T-helper 1 cell treated with Interleukin-12 subunit alpha and Interleukin-12 subunit beta and Interleukin-4 antibody, amounts not matched to agents 30 ng/mL and 1 ng/mL, for 36 hours (primary cell): ENCODE results near the gene KRT78. TPM values are rescaled to one million over a fixed set of nuclear protein-coding genes. Genes with fewer than 3 reads are reported as not detected.

Experiments
- intact Hi-C: fragments of 100-400 bp; cut with micrococcal nuclease; formaldehyde crosslinking; loops from one replicate; pipeline ENCODE4 v1.15.1; 2024
- total RNA-seq: library from RNA; stranded (reverse); gene quantifications from 2 replicates; pipeline ENCODE4 v1.2.3, GENCODE V29; 2022

Gene KRT78
- total RNA-seq, 1 donor from 2014 or later = not detected

DNA sequence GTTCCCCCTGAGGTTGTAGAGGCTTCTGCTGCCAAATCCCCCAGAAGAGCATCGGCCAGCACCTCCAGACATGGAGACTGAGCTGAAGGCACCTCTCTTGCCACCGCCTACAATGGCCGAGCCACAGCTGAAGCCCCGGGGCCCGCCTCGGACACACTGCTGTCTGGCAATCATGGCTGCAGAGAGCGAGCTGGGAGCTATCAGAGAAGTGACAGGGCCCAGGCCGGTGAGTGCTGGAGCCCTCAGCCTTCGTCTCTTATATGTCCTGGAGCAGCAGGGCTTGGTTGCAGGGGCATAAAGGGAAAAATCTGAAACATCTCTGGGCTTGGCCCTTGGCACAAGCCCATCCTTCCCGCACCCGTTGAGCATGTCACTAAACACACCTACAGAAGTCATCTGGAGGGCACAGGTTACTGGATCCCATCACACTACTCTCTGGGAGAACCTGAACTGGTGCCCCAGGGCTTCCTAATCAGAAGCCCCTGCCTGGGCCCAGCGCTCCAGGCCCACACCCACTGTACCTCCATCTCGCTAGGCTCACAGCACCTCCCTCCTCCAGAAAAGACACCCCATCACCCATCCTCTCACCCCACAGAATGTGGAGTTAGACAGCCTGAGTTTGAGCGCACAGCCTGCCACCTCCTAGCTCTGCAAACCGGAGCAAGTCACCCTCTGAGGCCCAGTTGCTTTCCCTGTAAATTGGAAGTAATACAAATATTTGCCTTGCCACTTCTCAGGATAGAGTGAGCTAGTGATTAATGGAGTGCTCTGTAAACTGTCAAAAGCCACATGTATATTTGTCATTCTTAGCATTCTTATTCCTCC is 34.7 kb downstream of the KRT78 start, which contains the start of gene KRT4:
KRT4 (minus strand) TSS at position 232 of the 825 bp plus-strand sequence; CDS start at position 174, 58 bp downstream.
- intact Hi-C loops = no loop called here

DNA sequence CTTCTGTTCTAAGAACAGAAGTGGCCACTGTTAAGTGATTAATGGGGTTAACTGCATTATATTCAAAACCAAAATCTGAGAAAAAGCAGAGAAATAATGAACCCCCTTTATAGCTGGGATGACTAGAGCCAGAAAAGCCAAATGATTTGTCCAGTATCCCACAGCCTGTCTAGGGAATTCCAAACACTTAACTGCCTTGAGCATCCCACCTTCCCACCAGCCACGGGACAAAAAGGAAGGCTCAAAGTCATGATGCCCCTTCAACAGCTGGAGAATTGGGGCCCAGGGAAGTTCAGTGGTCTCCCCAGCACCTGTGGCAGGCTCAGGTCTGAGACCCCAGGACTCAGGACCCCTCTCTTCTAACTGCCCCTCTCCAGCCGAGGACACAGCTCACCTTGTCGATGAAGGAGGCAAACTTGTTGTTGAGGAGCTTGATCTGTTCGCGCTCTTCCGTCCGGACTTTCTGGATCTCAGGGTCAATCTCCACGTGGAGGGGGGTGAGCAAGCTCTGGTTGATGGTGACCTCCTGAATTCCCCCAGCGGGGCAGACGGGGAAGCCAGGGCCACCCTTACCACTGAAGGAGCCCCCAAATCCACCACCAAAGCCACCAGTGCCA is 35.5 kb downstream of the KRT78 start:
- intact Hi-C loops = no loop called here

DNA sequence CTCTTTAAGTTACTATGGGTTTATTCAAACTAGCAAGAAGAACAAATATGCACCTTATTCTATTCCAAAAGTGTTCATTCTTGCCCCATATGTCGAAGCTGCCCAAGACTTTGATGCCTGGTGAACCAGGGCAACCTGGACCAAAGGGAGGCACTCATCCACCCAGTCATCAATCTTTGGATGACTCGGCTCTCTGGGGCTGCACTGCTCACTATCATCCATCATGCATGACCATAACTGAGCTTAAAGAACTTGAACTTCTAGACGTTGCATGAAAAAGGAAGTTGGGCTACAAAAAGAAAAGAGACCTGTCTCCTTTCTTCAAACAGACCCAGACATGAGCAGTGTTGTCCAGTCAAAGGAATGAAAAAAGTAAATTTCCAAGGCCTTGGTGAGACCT is 36.0 kb downstream of the KRT78 start:
- intact Hi-C loops = no loop called here

DNA sequence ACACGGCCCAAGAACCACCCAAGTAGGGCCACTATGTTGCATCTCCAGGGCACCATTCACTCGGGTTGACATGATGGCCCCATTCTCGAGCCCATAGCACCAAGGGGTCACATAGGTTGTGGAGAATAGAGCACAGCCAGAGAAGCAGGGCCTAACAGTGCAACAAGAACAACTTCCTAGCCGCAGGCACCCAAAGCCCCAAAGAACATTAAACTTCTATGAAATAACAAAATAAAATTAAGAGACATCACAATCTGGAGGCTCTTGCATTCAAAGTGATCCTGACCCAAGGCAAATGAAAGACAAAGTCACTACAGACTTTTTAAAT is 36.8 kb downstream of the KRT78 start:
- intact Hi-C loops = no loop called here

DNA sequence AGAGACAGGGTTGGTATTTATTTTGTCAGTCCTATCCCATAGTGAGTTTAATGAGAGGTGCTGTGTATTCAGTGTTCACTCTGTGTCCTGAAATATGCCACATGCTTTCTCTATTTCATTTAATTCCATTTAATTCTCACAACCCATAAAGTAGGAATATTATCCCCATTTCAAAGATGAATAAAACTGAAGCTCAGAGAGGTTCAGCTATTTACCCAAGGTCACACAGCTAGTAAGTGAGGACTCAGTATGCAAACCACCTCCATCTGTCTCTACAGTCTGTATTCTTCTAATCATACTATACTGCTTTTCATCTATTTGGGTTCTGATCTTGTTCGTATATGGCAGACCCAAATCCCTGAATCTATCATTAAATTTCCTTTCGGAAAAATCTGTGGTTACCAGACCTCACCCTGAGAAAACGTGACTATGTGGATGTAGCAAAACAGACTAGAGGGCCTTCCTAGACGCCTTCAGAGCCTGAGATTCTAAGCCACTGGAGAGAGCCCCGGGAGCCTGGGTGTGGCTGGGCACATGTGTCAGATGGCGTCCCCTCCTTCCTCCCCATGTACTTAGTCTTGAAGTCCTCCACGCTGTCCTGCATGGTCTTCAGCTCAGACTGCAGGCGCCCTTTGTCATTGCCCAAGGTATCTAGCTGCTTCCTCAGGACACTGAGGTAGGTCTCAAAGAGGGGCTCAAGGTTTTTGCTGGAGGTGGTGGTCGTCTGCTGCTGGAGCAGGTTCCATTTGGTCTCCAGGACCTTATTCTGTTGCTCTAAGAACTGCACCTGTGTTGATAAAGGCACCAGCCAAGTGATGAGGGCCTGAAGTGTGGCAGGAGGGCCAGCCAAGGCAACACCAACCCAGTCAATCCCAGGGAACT is 37.4 kb downstream of the KRT78 start:
- intact Hi-C loops = no loop called here

DNA sequence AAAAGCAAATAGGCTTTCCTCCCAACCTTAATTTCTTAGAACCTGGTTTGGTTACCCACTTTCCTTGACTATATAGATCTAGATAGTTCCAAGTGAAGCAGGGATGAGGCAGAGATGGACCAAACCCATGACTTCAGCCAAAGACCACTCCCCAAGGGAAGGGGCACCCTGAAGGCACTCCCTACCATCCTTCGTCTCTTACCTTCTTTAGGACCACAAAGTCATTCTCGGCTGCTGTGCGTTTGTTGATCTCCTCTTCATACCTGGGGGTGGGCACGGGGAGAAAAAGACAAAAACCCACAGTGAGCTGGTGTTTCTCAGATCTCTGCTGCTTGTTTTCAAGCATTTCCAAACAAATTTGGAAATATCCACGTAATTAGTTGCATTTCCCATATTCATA is 38.2 kb downstream of the KRT78 start:
- intact Hi-C loops = no loop called here

DNA sequence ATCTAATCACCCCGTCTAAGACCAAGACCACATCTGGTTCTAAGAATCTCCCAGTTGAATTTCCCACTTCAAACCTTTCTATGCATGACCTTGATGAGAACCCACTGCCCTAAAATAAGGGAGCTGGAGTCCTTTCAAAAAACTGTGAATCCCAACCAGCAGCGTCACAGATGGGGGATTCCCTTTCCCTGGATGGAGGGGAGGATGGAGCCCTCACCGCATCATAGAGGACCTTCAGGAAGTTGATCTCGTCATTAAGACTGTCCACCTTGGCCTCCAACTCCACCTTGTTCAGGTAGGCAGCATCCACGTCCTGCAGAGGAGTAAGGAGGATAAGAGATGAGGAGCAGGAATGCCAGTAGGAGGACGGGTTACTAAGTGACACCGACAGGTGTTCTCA is 39.6 kb downstream of the KRT78 start:
- intact Hi-C loops = no loop called here

DNA sequence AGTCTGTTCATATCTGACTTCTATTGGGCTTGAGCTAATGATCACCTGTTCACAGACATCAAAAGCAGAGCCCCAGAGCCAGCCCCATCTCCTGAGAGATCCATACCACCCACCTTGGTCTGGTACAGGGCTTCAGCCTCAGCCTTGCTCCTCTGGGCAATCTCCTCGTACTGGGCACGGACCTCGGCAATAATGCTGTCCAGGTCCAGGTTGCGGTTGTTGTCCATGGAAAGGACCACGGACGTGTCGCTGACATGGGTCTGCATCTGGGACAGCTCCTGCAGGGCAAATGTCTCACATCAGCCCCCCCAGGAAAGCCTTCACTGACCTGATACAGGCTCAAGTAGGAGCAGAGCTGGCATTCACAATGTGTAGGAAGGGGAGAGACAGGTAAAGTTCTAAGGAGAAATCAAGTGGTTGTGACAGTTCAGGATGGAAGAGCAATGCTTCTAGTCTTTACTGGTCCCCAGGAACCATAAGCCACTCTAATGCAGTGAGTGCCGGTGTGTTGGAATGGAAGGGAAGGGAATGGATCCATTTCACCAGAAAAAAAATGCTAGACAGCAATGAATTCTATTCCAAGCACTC is 40.1 kb downstream of the KRT78 start:
- intact Hi-C loops = no loop called here

DNA sequence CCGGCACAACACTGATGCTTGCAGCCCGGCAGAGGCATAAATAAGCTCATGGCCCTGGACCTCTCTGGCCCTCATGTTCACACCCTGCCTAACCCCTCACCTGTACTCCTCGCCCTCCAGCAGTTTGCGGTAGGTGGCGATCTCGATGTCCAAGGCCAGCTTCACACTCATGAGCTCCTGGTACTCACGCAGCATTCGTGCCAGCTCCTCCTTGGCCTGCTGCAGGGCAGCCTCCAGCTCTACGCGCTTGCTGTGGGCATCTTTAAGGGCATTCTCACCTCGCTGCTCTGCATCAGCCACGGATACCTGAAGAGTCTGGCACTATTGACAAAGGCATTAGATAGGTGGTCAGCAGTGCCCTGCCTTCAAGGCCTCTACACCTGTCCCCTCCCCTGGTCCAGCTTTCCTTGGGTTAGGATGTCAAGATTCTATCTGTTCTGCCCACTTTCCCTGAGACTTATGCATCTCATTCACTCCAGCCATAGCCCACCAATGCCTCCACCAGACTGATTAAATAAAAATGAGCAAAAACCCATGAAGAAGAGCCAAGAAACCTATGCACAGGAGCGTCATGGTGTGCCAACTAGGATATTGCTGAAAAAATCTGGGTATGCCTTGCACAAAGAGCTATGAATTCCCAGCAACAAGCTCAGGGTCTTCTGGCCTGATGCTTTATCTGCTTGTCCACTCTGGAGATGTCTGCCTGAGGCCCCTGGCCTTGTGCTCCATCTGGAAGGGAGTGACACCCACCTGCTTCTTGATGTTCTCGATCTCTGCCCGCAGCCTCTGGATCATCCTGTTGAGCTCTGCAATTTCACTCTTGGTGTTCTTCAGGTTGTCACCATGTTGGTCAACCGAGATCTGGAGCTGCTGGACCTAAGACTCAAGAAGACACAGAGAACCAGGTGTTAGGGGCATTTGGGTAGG is 41.0 kb downstream of the KRT78 start:
- intact Hi-C loops = no loop called here

DNA sequence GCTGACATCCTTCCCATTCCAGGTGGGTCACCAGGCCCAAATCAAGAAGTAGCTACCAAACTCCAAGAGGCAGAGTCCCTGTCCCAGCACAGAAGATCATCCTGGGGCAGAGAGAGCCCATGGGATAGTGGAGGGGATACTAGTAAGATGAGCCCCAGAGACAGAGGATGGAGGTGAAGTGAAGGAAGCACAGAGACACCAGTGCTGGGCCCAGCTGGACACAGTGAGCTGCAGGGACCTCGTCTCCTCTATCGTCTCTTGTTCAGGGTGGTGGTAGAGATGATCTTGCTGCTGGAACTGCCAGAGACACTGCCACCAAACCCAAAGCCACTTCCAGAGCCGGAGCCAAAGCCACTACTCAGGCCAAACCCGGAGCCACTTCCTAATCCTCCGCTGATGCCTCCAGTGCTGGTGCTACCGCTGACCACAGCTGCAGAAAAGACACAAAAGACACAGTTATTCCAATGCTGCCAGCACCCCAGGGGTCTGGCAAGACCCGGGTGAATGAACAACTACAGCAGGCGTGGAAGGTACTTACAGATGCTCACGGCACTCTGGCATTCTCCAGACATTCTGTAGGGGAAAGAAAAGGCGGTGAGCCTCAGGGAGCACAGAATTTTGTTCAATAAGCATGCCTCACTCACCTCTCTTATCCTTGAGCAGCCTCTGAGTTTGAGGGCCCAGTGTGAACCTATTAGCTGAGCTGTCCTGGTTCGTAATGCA is 41.8 kb downstream of the KRT78 start:
- intact Hi-C loops = no loop called here

DNA sequence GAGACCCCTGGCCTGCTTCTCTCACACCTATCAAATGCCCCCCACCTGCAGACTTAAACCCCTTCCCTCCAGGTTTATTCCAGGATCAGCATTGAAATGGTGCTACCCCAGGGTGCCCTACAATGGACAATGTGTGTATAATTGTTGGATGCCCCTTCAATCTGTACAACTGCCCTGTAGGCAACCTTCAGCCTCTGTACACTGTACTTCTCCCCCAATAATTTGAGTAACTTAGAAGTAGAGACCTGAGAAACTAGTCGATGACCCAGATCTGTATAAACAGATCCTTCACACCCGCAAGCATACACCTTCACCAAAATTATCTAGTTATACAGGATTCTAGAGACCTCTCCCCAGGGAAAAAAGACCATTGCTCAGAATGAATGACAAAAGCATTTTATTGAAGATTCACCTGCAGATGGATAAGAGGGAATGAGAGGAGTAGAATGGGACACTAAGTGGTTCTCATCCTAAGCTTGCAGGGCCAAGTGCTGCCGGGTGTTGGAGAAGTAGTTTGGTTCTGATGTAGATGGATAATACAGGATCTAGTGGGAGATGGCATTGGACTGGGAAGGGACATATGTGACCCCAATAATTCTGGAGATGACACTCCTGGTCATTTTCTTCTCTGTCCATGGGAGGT is 42.5 kb downstream of the KRT78 start:
- intact Hi-C loops = no loop called here

DNA sequence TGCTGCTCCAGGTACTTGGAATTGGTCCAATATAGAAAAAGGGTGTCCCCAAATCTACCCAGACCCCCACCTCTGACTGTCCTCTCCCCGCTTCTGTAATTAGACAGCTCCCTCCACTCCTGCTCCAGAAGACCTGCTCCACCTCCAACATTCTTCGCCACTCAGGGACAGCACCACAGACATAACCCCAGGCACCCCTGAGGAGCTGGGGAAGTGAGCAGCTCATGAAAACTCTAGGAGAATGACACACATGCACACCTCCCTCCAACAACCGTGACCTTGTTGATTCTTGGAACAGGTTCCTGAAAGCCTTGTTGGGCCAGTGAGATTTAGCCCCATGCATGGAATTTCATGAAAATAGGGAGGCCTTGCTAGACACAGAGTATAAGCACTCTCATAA is 43.1 kb downstream of the KRT78 start:
- intact Hi-C loops = no loop called here

DNA sequence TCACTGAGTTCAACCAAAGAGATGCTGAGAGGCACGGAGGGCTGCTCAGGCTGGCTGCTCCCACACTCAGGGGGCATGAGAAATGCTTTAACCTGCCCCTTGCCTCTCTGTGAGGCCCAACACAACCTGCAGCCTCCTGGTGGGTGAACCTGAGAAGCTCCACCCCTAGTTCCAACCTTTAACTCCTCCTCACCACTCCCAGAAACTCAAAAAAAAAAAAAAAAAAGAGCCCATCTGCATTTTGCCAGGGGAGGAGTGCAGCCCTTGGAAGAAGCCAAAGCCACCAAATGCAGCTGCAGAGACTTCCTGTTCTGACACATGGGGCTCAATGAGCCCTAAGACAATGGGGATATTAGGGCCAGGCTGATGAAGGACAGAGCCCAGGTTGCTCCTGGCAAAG is 43.8 kb downstream of the KRT78 start:
- intact Hi-C loops = no loop called here

DNA sequence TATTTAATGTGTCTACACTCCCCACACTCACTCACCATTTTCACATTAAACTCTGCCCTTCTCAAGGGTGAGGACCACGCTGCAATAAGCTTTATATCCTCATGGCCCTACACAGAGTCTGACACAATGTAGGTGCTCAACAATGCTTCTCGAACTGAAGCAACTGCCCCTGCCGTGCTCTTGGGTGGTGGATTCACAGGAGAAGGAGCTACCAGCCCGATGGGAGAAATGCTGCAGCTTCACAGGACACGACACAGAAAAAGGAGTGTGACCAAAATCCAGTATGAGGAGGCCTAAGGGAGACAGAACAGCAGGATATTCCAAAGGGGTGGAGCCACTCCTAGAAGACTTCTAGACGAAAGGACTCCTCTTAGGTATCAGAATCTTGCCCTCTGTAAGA is 46.4 kb downstream of the KRT78 start:
- intact Hi-C loops = no loop called here

DNA sequence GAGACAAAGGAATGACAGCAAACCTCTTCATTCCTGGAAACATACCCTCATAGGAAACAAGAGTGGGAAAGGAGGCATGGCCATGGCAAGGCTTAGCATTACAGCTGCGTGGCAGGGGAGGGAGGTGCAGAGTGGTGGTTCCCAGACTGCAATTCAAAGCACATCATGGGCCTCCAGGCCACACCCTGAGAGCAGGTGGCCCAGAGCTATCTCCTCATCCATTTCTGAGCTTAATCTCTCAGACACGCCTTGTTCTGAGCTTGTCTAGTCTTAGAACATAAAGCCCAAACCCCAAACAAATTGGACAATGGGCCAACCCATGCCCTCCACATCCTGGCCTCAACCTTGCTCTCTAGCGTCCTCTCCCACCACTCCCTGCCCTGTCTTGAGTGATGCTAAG is 47.0 kb downstream of the KRT78 start:
- intact Hi-C loops = no loop called here

DNA sequence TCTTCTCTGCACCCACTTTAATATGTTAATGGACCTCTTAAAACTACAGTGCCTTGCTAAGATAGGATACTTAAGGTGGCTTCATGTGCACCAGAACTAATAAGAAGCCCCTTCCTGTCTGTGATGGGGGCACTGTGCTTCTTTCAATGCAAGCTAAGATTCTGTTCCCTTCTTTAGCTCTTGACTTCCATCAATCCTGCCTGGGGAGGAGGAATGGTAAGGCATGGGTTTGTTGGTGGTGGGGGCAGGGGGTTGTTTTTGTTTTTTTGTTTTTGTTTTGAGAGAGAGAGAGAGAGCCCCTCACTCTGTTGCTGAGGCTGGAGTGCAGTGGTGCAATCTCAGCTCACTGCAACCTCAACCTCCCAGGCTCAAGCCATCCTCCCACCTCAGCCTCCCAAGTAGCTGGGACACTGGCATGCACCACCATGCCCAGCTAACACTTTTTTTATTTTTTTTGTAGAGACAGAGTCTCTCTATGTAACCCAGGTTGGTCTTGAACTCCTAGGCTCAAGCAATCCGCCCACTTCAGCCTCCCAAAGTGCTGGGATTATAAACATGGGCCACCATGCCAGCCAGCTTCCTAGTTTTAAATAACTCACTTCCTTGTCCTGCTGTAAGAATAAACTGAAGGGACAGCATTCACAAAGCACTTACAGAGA is 48.4 kb downstream of the KRT78 start:
- intact Hi-C loops = no loop called here

DNA sequence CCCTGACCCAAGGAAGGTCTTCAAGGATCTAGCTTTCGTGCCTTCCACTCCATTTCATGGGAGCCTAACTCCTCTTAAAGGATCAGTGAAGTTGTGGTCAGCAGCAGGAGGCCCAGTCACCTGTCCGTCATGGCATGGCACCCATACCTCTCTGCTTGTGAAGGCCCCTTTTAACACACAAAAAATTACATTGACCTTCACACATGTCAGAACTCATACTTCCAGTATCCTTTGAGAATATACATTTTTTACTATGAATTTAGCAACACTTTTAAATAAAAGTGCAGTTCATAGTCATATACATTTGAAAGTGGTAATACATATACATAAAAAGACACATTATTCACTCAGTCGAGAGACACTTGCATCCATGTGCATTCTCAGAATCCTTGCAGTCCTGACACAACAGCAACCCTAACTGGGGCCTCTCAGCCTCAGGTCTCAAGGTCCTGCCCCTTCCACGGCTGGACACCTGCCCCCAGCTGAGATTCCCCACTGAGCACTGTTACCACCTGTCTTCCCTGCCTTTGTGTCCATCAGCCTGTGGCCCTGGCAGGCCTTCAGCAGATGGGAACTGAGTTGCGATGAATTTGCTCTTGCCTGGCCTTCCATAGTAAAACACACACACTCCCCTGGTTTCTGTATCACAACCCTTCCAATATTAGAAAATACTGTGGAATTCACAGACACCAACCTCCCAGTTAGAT is 49.1 kb downstream of the KRT78 start:
- intact Hi-C loops = no loop called here
